Large intestine (tissue), 12 donors: ENCODE measurements around the gene TAS2R9. TPM values are rescaled to one million over a fixed set of nuclear protein-coding genes. Genes with fewer than 3 reads are reported as not detected.

Source experiments
- DNase-seq, 2 donors: peaks; one replicate each; pipeline versions ENCODE4 v3.0.0 to v3.0.0-alpha.2; 2013
- H3K27ac ChIP-seq: one replicate; pipeline ENCODE4 v1.5.1; 2013; ENCODE audit warnings: low read length
- H3K27me3 ChIP-seq: 2 replicates; pipeline ENCODE4 v1.6.1; 2013; ENCODE audit warnings: low read length; ENCODE audit not compliant: control insufficient read depth, insufficient read depth
- H3K36me3 ChIP-seq: 2 replicates; pipeline ENCODE4 v1.6.1; 2013; ENCODE audit warnings: low read length; ENCODE audit not compliant: control insufficient read depth, insufficient read depth
- H3K4me1 ChIP-seq: one replicate; pipeline ENCODE4 v1.6.1; 2013; ENCODE audit warnings: low read length; ENCODE audit not compliant: control insufficient read depth, insufficient read depth
- H3K4me3 ChIP-seq: one replicate; pipeline ENCODE4 v1.5.1; 2013; ENCODE audit warnings: low read length
- H3K9me3 ChIP-seq: one replicate; pipeline ENCODE4 v1.6.1; 2013; ENCODE audit warnings: mild to moderate bottlenecking, low read depth, low read length, moderate library complexity; ENCODE audit not compliant: control insufficient read depth
- WGBS: methylation state at CpG from one replicate; pipeline ENCODE4 v1.1.5; 2013; ENCODE audit warnings: low lambda C conversion rate; ENCODE audit not compliant: insufficient coverage; 5-methylcytosine and 5-hydroxymethylcytosine counted together
- long read RNA-seq, 11 donors: transcript quantifications; one replicate each; lab custom pipeline, GENCODE V29; 2026
- polyA plus RNA-seq: library from polyadenylated mRNA; unstranded; fragments of 120-200 nt; gene quantifications from one replicate; pipeline ENCODE4 v1.2.1, GENCODE V29; 2013

The TAS2R9 gene, protein sequence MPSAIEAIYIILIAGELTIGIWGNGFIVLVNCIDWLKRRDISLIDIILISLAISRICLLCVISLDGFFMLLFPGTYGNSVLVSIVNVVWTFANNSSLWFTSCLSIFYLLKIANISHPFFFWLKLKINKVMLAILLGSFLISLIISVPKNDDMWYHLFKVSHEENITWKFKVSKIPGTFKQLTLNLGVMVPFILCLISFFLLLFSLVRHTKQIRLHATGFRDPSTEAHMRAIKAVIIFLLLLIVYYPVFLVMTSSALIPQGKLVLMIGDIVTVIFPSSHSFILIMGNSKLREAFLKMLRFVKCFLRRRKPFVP
- polyA plus RNA-seq, result not detected
- long read RNA-seq, donor 1, result 0 reads
- long read RNA-seq, donor 2, result 0 reads
- long read RNA-seq, donor 3, result 0 reads
- long read RNA-seq, donor 4, result 0 reads
- long read RNA-seq, donor 5, result 0 reads
- long read RNA-seq, donor 6, result 0 reads
- long read RNA-seq, donor 7, result 0 reads
- long read RNA-seq, donor 8, result 0 reads
- long read RNA-seq, donor 9, result 0 reads
- long read RNA-seq, donor 10, result 0 reads
- long read RNA-seq, donor 11, result 0 reads

DNA sequence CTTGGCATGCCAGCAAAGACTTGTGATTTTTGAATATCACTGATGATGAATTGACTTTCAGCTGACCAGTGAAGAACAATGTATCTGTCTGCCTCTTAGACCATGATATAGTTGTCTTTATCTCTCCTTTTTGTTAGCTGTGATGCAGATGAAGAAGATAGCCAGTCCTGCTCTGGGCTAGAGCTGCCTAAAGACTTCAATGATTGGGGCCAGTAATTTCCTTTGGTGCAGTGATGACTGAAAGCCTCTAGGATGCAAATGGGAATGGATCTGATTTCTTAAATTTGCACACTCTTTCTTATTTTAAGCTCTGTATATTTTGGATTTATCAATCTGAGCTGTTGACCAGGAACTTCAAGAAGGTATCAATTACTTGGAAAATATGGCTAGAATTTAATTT is at the start of gene TAS2R9:
TAS2R9 (minus strand) TSS at position 101 of the 400 bp plus-strand sequence; CDS start at position 8, 93 bp downstream.
- Histone ChIP-seq H3K4me3 (no peak within 1 kb of the TSS), H3K9me3 (no peaks in the 10 kb centered on the region), H3K36me3 (no peaks in the 10 kb centered on the region), H3K27ac (no peak within 1 kb of the TSS), H3K4me1 (no peaks in the 10 kb centered on the region), H3K27me3 (no peaks in the 10 kb centered on the region)
- no peak for DNase-seq

DNA sequence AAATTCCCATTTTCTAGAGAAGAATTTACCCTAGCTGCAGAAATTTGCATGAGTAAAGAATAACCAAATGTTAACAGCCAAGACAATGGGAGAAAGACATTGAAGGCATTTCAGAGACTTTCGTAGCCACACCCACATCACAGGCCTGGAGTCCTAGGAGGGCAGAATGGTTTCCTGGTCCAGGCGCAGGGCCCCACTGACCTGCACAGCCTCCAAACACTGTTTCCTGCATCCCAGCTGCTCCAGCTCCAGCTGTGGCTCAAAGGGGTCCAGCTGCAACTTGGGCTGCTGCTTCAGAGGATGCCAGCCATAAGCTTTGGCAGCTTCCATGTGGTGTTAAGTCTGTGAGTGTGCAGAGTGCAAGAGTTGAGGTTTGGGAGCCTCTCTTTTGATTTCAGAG is 45.8 kb upstream of the TAS2R9 start:
- WGBS, result no CpG with 5 or more reads among the region's 2 CpGs
- H3K36me3 ChIP-seq, result no peaks in the 10 kb centered on the region
- H3K27ac ChIP-seq, result no peak overlapping the region
- DNase-seq, result no peak
- no peak overlapping the region for H3K4me3 ChIP-seq
- H3K4me1 ChIP-seq, result no peaks in the 10 kb centered on the region
- peaks cover 13% of the 10 kb centered on the region for H3K9me3 ChIP-seq
- H3K27me3 ChIP-seq, result no peaks in the 10 kb centered on the region

DNA sequence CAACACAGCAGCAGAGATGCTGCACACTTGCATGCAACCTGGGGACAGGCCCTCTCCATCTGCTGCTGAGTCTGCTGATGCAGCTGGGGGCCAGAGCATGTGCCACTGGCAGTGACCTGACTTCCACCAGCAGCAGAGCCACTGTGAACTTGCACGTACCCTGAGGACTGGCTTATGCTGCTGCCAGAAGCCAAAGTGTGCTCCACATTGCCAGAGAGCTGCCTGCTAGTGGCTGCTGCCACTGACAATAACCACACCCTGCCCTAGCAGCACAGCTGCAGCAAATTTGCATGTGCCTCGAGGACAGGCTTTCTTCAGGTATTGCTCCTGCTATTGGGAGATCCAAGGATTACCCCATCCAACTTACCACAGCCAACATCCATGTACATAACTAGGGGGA is 43.8 kb upstream of the TAS2R9 start:
- DNase-seq, result no peak
- Histone ChIP-seq H3K36me3 (no peaks in the 10 kb centered on the region), H3K27ac (no peak overlapping the region), H3K9me3 (peaks cover 13% of the 10 kb centered on the region), H3K4me1 (no peaks in the 10 kb centered on the region), H3K4me3 (no peak overlapping the region), H3K27me3 (no peaks in the 10 kb centered on the region)
- WGBS, result no CpG with 5 or more reads among the region's 2 CpGs

- Histone ChIP-seq H3K4me1 (no peaks in the 10 kb centered on the region), H3K27me3 (no peaks in the 10 kb centered on the region), H3K27ac (no peak overlapping the region), H3K36me3 (peaks cover 2% of the 10 kb centered on the region), H3K9me3 (peaks cover 5% of the 10 kb centered on the region), H3K4me3 (no peak overlapping the region)
- WGBS, result no CpG with 5 or more reads among the region's 4 CpGs
- DNase-seq, result no peak
Measured at GRCh38 chr12:10851243-10851858, 41.4 kb upstream of the TAS2R9 start.

DNA sequence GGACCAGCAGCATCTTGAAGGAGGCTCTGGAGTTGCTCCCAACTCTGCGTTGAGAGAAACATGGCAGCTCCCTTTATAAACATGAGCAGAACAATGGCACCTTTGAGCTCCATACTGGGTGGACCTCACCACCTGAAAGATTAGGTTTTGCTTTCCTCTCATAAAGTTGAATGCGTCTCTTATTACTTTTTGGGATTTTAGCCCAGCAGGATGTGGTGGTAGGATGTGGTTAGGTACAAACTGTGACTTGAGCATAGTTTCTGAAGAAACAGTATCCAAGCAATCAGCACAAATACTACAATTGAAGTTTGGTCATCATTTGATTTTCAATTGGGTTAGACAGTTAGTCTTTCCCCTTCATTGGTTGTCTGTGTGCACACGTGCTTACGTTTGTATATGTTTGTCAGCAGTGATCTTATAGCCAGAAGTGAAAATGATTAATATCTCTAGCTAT is 39.5 kb upstream of the TAS2R9 start, which contains the start of gene PRR4:
PRR4 (minus strand) TSS at position 51 of the 454 bp plus-strand sequence; CDS start at position 13, 38 bp downstream.
- WGBS, result no CpG with 5 or more reads among the region's 4 CpGs
- Histone ChIP-seq H3K27ac (no peak within 1 kb of the TSS), H3K4me3 (no peak within 1 kb of the TSS), H3K4me1 (no peaks in the 10 kb centered on the region), H3K27me3 (no peaks in the 10 kb centered on the region), H3K36me3 (peaks cover 2% of the 10 kb centered on the region), H3K9me3 (no peaks in the 10 kb centered on the region)
- no peak for DNase-seq

GRCh38 chr12:10847744-10848143 is 37.8 kb upstream of the TAS2R9 start:
- Histone ChIP-seq H3K36me3 (peaks cover 4% of the 10 kb centered on the region), H3K27me3 (no peaks in the 10 kb centered on the region), H3K9me3 (no peaks in the 10 kb centered on the region), H3K4me3 (no peak overlapping the region), H3K4me1 (no peaks in the 10 kb centered on the region), H3K27ac (no peak overlapping the region)
- no CpG with 5 or more reads among the region's 2 CpGs for WGBS
- no peak for DNase-seq

GRCh38 chr12:10842862-10843261 is 32.9 kb upstream of the TAS2R9 start:
- no peak overlapping the region for H3K4me3 ChIP-seq
- peaks cover 5% of the 10 kb centered on the region for H3K36me3 ChIP-seq
- no peak overlapping the region for H3K27ac ChIP-seq
- no peaks in the 10 kb centered on the region for H3K4me1 ChIP-seq
- no CpG with 5 or more reads among the region's 2 CpGs for WGBS
- no peaks in the 10 kb centered on the region for H3K9me3 ChIP-seq
- no peaks in the 10 kb centered on the region for H3K27me3 ChIP-seq
- no peak for DNase-seq

GRCh38 chr12:10838461-10838860 is 28.5 kb upstream of the TAS2R9 start:
- no peak for DNase-seq

DNA sequence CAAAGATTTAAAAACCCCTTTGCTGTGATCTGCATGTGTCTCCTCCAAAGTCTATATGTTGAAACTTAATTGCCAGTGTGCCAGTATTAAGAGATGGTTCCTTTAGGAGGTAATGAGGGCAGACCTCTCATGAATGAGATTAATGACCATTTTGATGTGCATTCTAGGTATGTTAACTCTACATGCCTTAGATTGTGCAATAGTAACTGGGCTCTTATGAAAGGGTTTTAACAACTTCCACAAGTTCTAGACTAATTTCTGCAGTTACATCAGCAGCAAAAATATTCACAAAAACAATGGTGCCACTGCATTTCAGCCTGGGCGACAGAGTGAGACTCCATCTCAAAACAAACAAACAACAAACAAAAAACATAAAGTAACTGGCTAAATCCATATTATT is 20.0 kb upstream of the TAS2R9 start:
- Histone ChIP-seq H3K4me1 (no peaks in the 10 kb centered on the region), H3K36me3 (no peaks in the 10 kb centered on the region), H3K9me3 (no peaks in the 10 kb centered on the region), H3K27ac (no peak overlapping the region), H3K4me3 (no peak overlapping the region), H3K27me3 (no peaks in the 10 kb centered on the region)
- WGBS, result no CpG with 5 or more reads among the region's 1 CpG
- no peak for DNase-seq

More at GRCh38 chr12:10838461-10838860, 28.5 kb upstream of the TAS2R9 start:
- Histone ChIP-seq H3K27ac (no peak overlapping the region), H3K4me3 (no peak overlapping the region), H3K9me3 (no peaks in the 10 kb centered on the region), H3K4me1 (no peaks in the 10 kb centered on the region), H3K36me3 (peaks cover 3% of the 10 kb centered on the region), H3K27me3 (no peaks in the 10 kb centered on the region)
- WGBS, result 80% methylated on average over 1 of the region's 3 CpGs

- DNase-seq, result no peak
- Histone ChIP-seq H3K27ac (no peak within 1 kb of the TSS), H3K4me3 (no peak within 1 kb of the TSS), H3K4me1 (no peaks in the 10 kb centered on the region), H3K27me3 (no peaks in the 10 kb centered on the region), H3K9me3 (no peaks in the 10 kb centered on the region), H3K36me3 (no peaks in the 10 kb centered on the region)
- WGBS, result no CpG with 5 or more reads among the region's 3 CpGs
Measured at GRCh38 chr12:10826258-10826657, 16.3 kb upstream of the TAS2R9 start, which contains the start of gene TAS2R10. Gene TAS2R10 (minus strand): TSS chr12:10826358. CDS start chr12:10826269, 89 bp downstream.
